GM18868 (cell line): ENCODE data around the gene VWC2L.

ENCODE experiments used
- ATAC-seq: cut with Tn5 transposase; IDR thresholded peaks from one replicate; pipeline ENCODE4 v1.9.1; 2021; ENCODE audit warnings: mild to moderate bottlenecking, moderate library complexity; ENCODE audit not compliant: unreplicated experiment

Gene VWC2L

GRCh38 chr2:214533541-214533940, 122.7 kb downstream of the VWC2L start:
- no peak for ATAC-seq

GRCh38 chr2:214536625-214537024, 125.8 kb downstream of the VWC2L start:
- no peak for ATAC-seq

- no peak for ATAC-seq
Measured at GRCh38 chr2:214537929-214538328, 127.1 kb downstream of the VWC2L start.

- no peak for ATAC-seq
Measured at GRCh38 chr2:214542295-214542694, 131.4 kb downstream of the VWC2L start.

GRCh38 chr2:214542866-214543265, 132.0 kb downstream of the VWC2L start:
- no peak for ATAC-seq

- ATAC-seq, result no peak
Measured at GRCh38 chr2:214543386-214543955, 132.6 kb downstream of the VWC2L start.

GRCh38 chr2:214545898-214546542, 135.2 kb downstream of the VWC2L start:
- ATAC-seq, result no peak

GRCh38 chr2:214547931-214548330, 137.1 kb downstream of the VWC2L start:
- ATAC-seq, result no peak

- ATAC-seq, result no peak
Measured at GRCh38 chr2:214549946-214550345, 139.1 kb downstream of the VWC2L start.

GRCh38 chr2:214550786-214551185, 139.9 kb downstream of the VWC2L start:
- ATAC-seq, result peak; percentile 71

GRCh38 chr2:214557884-214558283, 147.0 kb downstream of the VWC2L start:
- ATAC-seq, result no peak

- ATAC-seq, result no peak
Measured at GRCh38 chr2:214558341-214558740, 147.5 kb downstream of the VWC2L start.

GRCh38 chr2:214560176-214560575, 149.3 kb downstream of the VWC2L start:
- ATAC-seq, result no peak

GRCh38 chr2:214560618-214561190, 149.8 kb downstream of the VWC2L start:
- ATAC-seq, result no peak

- no peak for ATAC-seq
Measured at GRCh38 chr2:214565246-214565645, 154.4 kb downstream of the VWC2L start.

GRCh38 chr2:214566457-214566856, 155.6 kb downstream of the VWC2L start:
- no peak for ATAC-seq

GRCh38 chr2:214569419-214570035, 158.7 kb downstream of the VWC2L start:
- ATAC-seq, result no peak

GRCh38 chr2:214574084-214574781, 163.4 kb downstream of the VWC2L start:
- ATAC-seq, result peak; percentile 47

- ATAC-seq, result peak; percentile 55
Measured at GRCh38 chr2:214575030-214575429, 164.2 kb downstream of the VWC2L start.

- peak; percentile 18 for ATAC-seq
Measured at GRCh38 chr2:214575465-214575864, 164.6 kb downstream of the VWC2L start.

- ATAC-seq, result no peak
Measured at GRCh38 chr2:214577769-214578168, 166.9 kb downstream of the VWC2L start.
